ENCODE data around the gene OR10A3.
"Not testable (repeated sequence)": the region's sequence is repeated elsewhere in the genome, so short reads cannot be mapped to it uniquely, and the experiment has no call there.

The OR10A3 gene, protein sequence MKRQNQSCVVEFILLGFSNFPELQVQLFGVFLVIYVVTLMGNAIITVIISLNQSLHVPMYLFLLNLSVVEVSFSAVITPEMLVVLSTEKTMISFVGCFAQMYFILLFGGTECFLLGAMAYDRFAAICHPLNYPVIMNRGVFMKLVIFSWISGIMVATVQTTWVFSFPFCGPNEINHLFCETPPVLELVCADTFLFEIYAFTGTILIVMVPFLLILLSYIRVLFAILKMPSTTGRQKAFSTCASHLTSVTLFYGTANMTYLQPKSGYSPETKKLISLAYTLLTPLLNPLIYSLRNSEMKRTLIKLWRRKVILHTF

DNA sequence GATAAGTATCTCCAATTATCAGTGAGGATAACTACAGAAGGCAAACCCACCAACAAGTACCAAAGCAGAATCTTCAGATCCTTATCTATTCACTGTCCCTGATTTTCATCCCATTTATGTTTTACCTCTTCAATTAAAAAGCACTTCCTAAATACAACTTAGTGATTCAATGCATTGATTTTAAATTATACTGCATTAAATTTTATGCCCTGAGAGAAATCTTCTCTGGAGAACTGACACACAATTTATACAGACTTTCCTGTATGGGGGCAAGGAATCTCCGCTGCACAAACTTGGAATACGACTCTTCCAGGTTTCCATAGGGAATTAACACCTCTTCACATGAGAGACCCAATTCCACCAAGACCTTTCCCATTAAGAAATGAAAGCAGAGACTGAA lies at the start of gene OR10A3:
Gene OR10A3, minus strand, starts transcription at position 101 of the 400 bp plus-strand sequence. CDS start 2,188 bp downstream, outside the sequence.
- DNase-seq (ENCODE audit: low read depth): no peak

- not testable (repeated sequence) for DNase-seq (ENCODE audit: low read depth)
Observed at GRCh38 chr11:7987560-7987883, 46.0 kb upstream of the OR10A3 start.

- DNase-seq (ENCODE audit: low read depth): peak; percentile 99
Observed at GRCh38 chr11:7986768-7987559, 45.5 kb upstream of the OR10A3 start, which contains the start of gene EIF3F. TSS of gene EIF3F (plus strand) at chr11:7987337. CDS start at chr11:7987353, 16 bp downstream.

GRCh38 chr11:7983832-7984590 lies 42.5 kb upstream of the OR10A3 start:
- DNase-seq (ENCODE audit: low read depth): no peak

DNA sequence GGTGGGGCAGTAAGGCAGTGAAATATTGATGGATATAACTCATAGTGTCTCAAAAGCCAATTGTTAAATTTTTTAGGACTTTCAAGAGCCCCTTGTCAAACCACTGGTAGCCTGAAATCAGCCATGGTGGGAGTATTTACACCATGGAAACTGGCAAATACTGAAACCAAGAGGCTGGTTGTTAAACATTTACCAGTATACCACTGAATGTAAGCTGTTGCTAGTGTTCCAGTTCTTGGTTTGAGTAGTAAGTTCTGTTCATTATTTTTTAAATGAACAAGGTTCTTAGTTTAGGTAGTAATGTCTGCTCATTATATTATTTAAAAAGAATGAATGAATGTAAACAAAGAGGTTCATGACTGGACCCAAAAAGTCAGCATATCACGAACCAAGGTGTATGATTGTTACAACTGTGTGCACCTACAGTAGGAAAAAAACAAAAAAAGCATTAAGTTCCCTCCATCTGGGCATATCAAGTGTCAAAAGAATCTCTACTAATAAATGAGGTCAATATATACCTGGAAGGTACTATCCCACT lies 41.1 kb upstream of the OR10A3 start:
- DNase-seq (ENCODE audit: low read depth): no peak

- DNase-seq (ENCODE audit: low read depth): no peak
Observed at GRCh38 chr11:7981619-7982157, 40.2 kb upstream of the OR10A3 start.

DNA sequence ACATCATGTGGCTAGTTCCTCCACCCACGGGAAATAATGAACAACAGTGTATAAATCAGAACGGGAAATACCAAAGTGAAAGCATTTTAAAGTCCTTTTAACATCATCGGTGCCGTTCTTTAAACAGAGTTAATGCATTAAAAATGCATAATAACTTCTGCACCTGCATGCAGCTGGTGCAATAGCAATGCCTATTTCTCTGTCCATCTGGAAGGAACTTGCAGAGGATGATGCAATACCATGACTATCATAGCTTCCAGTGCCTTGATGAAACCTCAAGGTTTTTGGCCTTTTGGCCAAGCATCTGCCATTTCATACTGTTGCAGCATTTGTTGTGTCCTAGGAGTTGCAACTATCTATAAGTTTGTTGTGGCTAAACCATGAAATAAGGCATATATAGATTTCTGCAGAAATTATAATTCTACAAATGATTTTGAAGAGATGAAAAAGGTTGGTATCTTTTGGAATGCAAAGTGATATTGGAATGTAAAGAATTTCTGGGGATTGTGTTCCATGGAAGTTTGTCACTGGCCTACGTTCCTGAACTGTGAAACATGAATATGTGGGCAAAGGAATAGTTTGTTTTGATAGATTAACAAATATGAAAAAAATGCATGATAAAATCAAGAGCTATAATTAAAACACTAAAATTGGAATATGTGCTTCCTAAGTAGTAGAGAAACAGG lies 35.9 kb upstream of the OR10A3 start:
- peak; percentile 79 for DNase-seq (ENCODE audit: low read depth)

DNA sequence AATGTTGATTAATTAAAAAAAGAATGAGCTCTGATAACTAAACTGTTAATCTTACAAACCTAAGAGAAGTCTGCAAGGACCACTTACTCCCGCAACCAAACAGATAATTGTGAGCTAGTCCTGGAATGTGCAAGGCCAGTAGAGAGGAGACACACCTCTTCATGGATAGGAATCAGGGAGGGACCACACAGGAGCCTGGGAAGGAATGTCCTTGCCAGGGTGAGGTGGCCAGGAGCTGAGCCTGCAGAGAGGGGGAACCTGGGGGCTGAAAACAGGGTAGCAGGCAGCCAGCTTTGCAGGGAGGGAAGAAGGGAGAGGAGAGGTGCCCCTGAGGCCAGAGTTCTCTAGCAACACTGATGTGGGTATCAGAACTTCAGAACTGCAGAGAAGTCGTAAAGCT lies 33.2 kb upstream of the OR10A3 start:
- no peak for DNase-seq (ENCODE audit: low read depth)

- DNase-seq (ENCODE audit: low read depth): no peak
Observed at GRCh38 chr11:7973011-7973410, 31.5 kb upstream of the OR10A3 start.

DNA sequence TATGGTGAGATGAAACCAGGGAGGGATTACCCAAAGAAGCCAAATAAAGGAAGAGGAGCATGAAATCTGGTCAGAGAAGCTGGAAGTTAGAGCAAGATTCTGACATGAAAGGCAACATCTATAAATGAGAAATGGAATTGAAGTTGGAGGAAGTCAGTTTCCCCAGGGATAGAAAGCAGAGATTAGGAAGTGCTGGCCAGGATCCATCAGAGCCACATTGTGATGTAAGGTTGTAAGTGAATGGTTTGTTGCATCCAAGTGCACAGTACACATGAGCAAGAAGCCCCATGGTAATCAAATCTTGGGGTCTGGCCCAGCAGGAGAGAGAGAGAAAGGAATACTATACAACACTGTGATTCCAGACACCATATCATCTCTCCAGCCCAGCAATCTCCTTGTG lies 30.3 kb upstream of the OR10A3 start:
- no peak for DNase-seq (ENCODE audit: low read depth)

DNA sequence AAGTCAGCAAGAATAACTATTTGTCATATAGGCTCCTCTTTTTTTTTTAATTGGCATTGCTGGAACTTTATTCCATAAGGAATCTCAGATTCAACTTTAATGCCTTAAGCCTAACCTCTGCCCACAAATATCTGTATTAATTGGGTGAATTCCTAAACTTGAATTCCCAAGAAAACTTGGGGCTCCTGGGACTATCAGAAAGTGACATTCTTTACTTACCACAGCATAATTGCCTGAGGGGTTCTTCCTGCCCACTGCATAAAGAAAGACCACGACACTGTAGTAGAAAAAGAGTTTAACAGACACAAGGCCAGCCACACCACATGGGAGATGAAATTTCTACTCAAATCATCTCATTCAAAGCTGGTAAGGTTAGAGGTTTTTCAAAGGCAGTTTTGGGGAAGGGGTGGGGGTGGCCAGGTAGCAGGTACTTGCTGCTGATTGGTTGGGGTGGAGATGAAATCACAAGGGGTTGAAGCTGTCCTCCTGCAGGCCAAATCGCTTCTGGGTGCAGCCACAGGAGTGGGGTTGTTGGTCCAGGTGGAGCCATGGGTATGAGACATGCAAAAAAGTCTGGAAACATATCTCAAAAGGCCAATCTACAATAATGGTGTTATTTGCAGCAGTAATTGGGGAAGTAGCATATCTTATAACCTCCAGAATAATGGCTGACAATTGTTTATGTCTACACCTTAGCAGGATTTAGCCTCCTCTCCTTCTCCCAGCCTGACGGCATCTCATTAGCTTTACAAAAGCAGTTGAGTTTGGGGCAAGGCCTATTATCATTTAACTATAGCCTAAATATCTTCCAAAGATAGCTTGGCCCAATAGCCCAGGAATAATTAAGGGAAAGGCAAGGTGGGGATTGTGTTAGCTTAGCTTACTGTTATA lies 28.5 kb upstream of the OR10A3 start:
- DNase-seq (ENCODE audit: low read depth): no peak

GRCh38 chr11:7968686-7969085 lies 27.2 kb upstream of the OR10A3 start:
- DNase-seq (ENCODE audit: low read depth): no peak

GRCh38 chr11:7967826-7968225 lies 26.3 kb upstream of the OR10A3 start:
- DNase-seq (ENCODE audit: low read depth): no peak

DNA sequence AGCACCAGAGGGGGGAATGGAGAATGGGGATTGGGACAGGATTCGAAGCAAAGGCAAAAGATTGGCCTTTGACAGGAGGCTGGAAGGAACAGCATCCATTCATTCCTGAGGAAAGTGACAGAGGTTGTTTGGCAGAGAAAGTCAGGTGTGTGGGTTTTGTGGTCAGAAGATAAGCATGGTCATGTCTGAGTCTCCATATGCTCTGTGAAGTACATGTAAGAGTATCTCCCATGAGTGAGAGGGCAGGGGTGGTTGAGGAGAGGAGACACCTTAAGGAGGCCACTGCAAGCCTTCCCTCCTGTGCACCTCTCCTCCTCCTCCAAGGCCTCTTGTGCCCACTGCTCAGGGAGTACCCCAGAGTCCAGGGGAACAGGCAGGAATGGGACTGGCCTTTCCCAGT lies 25.6 kb upstream of the OR10A3 start:
- no peak for DNase-seq (ENCODE audit: low read depth)

- no peak for DNase-seq (ENCODE audit: low read depth)
Observed at GRCh38 chr11:7965386-7965785, 23.9 kb upstream of the OR10A3 start, which contains the start of gene NLRP10. TSS of gene NLRP10 (minus strand) at chr11:7965447. CDS start at chr11:7963495, 1,952 bp downstream.

DNA sequence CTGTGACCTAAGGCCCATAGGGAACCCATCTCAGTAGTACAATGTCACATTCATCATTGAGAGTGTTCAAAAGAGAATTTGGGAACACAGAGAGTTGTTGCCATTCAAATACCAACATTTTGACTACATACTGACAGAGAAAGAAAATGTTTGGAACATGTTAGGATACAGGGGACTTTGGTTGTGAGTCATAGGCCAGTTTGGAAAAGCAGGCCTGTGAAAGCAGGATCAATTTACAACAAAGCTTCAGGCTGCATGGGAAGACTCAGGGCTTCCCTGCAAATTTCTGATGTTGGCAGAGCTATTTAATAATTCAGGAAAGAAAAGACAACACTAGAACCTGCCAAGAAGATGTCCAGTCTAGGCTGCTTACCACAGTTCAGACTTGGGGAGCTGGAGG lies 23.4 kb upstream of the OR10A3 start:
- DNase-seq (ENCODE audit: low read depth): no peak

DNA sequence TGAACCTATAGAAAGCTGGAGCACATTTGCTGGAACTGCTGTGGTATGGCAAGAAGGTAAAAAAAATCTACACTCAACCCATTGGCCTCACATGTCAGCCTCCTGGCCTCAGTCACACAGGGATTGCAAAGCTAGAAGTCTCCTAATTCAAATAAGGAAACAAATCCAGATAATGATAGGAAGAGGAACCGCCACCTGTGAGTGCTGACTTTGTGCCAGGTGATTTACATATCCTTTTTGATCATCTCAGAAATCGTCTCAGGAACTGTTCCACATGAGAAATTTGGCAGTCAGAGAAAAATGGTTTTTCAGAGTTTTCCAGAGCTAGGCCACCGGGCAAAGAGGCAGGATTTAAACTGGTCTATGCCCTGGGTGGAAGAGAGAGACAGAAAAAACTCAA lies 22.8 kb upstream of the OR10A3 start:
- DNase-seq (ENCODE audit: low read depth): no peak

- no peak for DNase-seq (ENCODE audit: low read depth)
Observed at GRCh38 chr11:7955191-7955590, 13.7 kb upstream of the OR10A3 start.

DNA sequence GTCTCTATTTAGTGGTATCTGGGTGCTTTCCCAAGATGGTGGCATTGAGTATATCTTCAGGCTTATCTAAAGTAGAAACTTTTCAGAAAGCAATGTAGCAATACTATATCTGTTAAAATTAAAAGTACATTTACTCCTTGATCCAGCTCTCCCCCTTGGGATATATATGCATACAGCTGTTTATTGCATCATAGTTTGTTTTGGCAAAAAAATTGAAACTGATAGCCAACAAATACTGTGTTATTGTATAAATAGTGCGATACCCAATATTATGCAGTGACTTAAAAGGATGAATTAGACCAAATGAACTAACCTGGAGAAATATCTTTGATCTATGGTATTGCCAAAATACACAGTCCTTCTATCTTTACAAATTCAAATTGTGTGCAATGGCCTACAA lies 8.4 kb upstream of the OR10A3 start:
- DNase-seq (ENCODE audit: low read depth): no peak

DNA sequence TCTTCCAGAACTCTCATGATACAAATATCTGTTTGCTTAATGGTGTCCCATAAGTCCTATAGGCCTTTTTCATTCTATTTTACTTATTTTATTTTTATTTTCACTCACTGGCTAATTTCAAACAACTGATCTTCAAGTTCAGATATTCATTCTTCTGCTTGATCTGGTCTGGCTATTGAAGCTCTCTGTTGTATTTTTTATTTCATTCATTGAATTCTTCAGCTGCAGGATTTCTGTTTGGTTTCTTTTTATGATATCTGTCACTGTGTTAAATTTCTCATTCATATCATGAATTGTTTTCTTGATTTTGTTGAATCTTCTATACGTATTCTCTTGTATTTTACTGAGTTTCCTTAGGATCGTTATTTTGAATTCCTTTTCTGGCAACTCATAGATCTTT lies 2.6 kb upstream of the OR10A3 start:
- no peak for DNase-seq (ENCODE audit: low read depth)

All from non-pigmented ciliary epithelial cell (primary cell).